HG03439 (cell line): Measurements from ENCODE around the gene SNED1.

Source experiments
- ATAC-seq: cut with Tn5 transposase; IDR thresholded peaks from one replicate; pipeline ENCODE4 v1.9.1; 2021; ENCODE audit warnings: mild to moderate bottlenecking, moderate library complexity; ENCODE audit not compliant: unreplicated experiment

The SNED1 gene

DNA sequence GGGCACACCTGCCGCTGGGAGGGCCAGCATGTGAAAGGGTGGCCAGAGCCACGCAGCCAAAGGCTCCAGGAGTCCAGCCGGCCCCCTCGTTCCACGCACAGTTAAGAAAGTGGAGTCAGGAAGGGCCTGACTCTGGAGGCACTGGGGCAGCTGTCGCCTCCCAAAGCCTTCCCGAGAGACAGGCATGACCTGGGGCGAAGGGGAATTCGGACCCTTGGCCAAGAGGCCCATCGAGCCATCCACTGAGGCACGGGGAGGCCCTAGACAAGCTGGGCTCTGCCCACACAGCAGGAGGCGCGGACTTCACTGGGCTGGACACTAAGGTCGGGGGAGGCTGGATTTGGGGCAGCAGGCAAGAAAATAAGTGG, 38.5 kb upstream of the SNED1 start:
- ATAC-seq: no peak

DNA sequence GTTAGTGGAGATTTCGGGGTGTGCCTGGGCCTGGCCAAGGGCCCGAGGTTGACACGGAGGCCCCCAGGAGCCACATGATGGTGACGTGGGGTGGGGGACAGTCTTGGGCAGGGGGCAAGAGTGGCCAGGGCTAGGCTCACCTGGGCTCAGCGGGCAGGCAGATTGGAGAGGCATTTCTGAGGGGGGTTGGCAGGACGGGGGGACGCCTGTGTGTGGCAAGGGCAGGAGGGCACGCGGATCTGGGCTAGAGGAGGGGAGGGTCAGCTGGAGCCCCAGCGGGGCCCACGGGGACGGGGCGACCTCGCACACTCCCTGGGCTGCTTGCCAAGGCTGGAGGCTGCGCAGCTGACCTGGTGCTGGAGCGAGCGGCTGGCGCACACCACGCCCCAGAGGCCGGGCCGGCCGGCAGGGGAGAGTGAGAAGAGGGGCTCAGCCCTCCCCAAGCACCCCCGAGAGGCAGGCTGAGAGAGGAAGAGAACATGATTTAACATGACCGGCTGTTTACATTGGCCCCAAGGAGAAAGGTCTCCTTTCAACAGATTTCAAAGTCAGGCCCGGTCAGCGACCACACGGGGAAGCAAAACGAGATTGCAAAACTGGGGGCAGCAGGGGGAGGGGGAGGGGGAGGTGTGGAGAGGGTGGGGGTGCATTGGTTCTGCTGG, 38.0 kb upstream of the SNED1 start:
- no peak for ATAC-seq

- ATAC-seq: no peak
These were observed 37.2 kb upstream of the SNED1 start for GRCh38 chr2:240960971-240961876.

GRCh38 chr2:240961910-240962299, 36.5 kb upstream of the SNED1 start:
- no peak for ATAC-seq

DNA sequence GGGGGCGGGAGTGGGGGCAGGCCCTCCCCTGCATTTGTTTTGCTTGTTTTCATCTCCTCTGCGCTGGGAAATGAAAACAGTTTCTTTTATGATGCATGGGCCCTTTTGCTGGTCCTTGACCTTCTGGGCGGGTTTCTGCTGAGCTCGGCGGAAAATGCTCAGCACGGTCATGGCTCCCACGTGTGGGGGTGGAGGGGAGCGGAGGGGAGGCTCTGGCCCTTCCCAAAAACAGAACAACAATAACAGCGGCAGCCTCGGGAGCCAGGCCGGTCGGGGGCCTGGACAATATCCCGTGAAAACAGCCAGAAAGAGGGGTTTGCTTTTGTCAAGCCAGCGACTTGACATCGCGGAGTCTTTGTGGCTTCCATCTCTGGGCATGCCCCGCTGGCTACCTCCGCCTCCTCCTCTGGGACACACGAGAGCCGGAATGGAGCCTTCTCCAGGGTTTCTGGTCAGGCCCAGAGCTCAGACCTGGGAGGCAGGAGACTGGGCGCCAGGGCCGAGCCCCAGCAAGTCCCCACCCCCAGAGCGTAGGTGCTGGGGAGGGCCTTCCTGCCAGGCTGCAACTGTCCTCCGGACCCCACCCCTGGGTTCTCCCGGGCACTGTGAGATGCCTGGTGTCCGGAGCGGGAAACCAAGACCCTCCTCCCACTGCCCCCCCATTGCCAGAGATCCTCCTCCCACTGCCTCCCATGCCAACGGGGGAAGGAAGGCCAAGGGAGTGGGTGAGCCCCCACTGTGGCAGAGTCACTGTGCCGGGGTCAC, 35.9 kb upstream of the SNED1 start:
- no peak for ATAC-seq

DNA sequence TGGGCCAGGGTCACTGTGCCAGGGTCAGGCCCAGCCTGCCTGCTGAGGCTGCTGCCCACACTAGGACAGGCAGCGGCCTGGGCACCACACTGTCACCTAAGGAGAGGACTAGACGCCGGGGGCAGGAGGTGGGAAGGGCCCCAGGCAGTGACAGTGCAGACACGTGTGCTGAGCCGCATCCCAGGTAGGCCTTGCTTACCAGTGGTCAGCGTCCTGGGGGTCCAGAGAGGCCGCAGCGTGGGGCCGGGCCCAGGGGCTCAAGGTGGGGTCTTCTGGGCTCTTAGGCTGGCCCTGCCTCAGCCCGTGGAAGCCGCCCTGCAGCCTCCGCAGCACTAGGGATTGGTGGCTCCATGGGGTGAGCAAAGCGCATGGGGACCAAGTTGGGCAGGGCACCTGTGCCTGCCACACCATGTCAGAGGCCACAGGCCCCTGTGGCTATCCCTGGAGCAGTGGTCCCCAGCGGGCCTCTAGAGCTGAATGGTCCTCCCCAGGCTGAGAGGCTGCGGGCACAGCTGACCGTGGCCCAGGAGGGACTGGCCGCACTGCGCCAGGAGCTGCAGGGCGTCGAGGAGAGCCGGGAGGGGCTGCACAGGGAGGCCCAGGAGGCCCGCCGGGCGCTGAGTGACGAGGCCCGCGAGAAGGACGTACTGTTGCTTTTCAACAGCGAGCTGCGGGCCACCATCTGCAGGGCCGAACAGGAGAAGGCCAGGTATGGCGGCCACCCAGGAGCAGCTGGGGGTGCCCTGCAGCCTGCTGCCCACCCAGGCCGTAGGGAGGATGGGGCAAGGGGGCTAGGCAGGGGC, 35.2 kb upstream of the SNED1 start:
- no peak for ATAC-seq

GRCh38 chr2:240963868-240964703, 34.3 kb upstream of the SNED1 start:
- no peak for ATAC-seq

DNA sequence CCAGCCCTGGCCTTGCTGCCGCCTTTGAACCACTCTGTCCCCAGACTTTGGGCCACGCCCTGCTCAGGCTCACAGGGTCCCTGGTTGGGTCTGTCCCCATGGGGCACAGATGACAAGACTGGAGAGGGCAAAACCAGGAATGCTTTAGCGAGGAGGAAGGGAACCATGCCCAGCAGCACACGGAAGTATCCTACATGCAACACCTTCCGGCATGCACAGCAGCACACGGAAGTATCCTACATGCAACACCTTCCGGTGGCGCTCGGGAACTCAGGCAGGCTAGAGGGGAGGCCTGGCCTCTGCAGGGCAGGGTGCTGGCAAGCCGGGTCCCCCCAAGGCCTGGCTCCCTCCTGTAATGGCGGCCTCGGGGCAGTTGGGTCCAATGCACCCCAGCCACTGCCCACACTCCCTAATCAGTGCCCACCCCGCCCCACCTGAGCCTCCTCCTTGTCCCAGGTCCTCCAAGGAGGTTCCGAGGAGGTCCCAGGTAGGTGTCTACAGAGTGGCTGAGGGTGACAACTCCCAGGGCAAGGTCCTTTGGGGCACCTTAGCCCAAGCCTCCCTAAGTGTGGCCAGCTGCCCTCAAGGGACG, 33.6 kb upstream of the SNED1 start:
- no peak for ATAC-seq

- ATAC-seq: no peak
These were observed 33.0 kb upstream of the SNED1 start for GRCh38 chr2:240965296-240965904.

GRCh38 chr2:240965905-240966456, 32.4 kb upstream of the SNED1 start:
- no peak for ATAC-seq

GRCh38 chr2:240966457-240966905, 31.9 kb upstream of the SNED1 start:
- no peak for ATAC-seq

- ATAC-seq: no peak
These were observed 31.3 kb upstream of the SNED1 start for GRCh38 chr2:240966906-240967680.

GRCh38 chr2:240967681-240968621, 30.5 kb upstream of the SNED1 start:
- ATAC-seq: no peak

- ATAC-seq: no peak
These were observed 29.4 kb upstream of the SNED1 start for GRCh38 chr2:240968731-240969624.

GRCh38 chr2:240970104-240970503, 28.3 kb upstream of the SNED1 start:
- no peak for ATAC-seq

DNA sequence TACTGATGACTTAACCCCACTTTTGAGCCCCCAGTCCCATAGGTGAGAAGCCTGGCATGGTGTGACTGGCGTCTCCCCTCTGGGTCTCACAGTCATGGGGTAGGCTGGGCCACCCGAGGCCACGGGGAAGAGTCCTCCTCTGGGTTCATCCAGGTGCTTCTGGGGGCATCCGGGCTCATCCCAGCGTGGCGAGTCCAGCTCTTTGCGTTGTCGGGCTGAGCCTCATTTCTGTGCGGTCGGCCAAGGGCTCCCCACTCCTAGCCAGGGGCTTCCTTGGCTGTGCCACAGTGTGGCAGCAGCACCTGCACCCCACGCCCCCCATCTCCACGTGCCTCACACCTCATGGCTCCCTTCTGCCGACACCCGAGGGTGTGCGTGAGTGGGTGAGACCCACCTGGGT, 27.6 kb upstream of the SNED1 start:
- ATAC-seq: no peak
